HG03442 (cell line): ENCODE measurements around the gene EPS8L3.
"Not testable (repeated sequence)": the region's sequence is repeated elsewhere in the genome, so short reads cannot be mapped to it uniquely, and the experiment has no call there.

Experiments used
- ATAC-seq: cut with Tn5 transposase; IDR thresholded peaks from one replicate; pipeline ENCODE4 v1.9.1; 2021; ENCODE audit warnings: mild to moderate bottlenecking, moderate library complexity; ENCODE audit not compliant: unreplicated experiment

EPS8L3 gene

GRCh38 chr1:109782514-109782913 is 18.8 kb upstream of the EPS8L3 start:
- ATAC-seq: no peak

GRCh38 chr1:109781806-109782205 is 18.1 kb upstream of the EPS8L3 start:
- ATAC-seq: no peak

GRCh38 chr1:109780982-109781381 is 17.3 kb upstream of the EPS8L3 start:
- ATAC-seq: no peak

GRCh38 chr1:109777980-109778625 is 14.4 kb upstream of the EPS8L3 start:
- no peak for ATAC-seq

- no peak for ATAC-seq
Observed at GRCh38 chr1:109777436-109777835, 13.7 kb upstream of the EPS8L3 start.

- ATAC-seq: peak; percentile 69
Observed at GRCh38 chr1:109776911-109777310, 13.2 kb upstream of the EPS8L3 start.

GRCh38 chr1:109776206-109776835 is 12.6 kb upstream of the EPS8L3 start:
- no peak for ATAC-seq

GRCh38 chr1:109775398-109775797 is 11.7 kb upstream of the EPS8L3 start:
- no peak for ATAC-seq

- no peak for ATAC-seq
Observed at GRCh38 chr1:109773900-109774485, 10.3 kb upstream of the EPS8L3 start.

- ATAC-seq: peak; percentile 52
Observed at GRCh38 chr1:109773203-109773899, 9.6 kb upstream of the EPS8L3 start.

GRCh38 chr1:109772658-109773202 is 9.0 kb upstream of the EPS8L3 start:
- ATAC-seq: no peak

- no peak for ATAC-seq
Observed at GRCh38 chr1:109771712-109772657, 8.3 kb upstream of the EPS8L3 start.

GRCh38 chr1:109770331-109771095 is 6.8 kb upstream of the EPS8L3 start:
- no peak for ATAC-seq

GRCh38 chr1:109769330-109770078 is 5.8 kb upstream of the EPS8L3 start:
- no peak for ATAC-seq

- no peak for ATAC-seq
Observed at GRCh38 chr1:109768820-109769219, 5.1 kb upstream of the EPS8L3 start.

GRCh38 chr1:109768335-109768650 is 4.6 kb upstream of the EPS8L3 start:
- ATAC-seq: no peak

GRCh38 chr1:109767637-109768334 is 4.1 kb upstream of the EPS8L3 start:
- no peak for ATAC-seq

GRCh38 chr1:109766991-109767636 is 3.4 kb upstream of the EPS8L3 start:
- not testable (repeated sequence) for ATAC-seq
